Activated CD8-positive, alpha-beta memory T cell treated with anti-CD3 and anti-CD28 coated beads, Interleukin-2, amount 50 U/mL, for 48 hours (primary cell): ENCODE measurements around the gene IL12RB2.

Experiments used
- DNase-seq: peaks from one replicate; pipeline ENCODE4 v3.0.0-alpha.2; 2020

IL12RB2 gene

DNA sequence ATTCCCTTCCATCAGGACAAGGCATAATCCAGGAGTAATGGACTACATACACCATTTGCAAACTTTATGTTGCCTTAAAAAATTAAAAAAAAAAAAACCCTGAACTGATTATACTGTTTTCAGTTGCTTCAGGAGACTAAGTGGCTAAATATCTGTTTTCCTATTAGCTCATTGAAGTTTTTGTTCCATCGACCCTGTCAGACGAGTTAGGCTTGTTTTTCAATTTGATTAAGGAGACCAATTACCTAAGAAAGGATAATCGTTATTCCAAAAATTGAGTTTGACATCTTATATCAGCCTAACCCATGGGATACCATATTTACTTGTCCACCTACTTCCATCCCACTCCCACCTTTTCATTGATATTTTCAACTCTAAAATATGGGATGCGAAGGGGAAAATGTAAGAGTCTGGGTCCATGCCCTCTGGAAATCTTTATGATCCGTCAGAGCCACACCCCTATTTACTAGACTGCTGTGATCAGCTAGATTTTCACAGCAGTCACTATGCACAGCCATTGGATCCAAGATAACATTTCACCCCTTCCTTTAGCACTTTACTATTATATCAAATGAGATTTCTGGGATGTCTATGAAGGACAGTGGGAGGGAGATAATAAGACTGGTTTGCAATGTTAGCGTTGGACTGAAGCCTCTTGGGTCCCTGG is 41.0 kb downstream of the IL12RB2 start:
- no peak for DNase-seq

DNA sequence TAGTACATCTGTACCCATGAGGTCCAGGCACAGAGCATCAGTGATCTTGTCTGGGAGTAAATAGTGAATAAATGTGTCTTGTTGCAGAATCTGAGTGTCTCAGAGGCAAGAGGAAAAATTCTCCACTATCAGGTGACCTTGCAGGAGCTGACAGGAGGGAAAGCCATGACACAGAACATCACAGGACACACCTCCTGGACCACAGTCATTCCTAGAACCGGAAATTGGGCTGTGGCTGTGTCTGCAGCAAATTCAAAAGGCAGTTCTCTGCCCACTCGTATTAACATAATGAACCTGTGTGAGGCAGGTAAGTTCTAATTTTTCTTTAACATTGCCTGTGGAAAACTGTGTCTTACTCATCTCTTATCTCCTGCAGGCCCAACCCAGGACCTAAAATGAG is 43.1 kb downstream of the IL12RB2 start:
- DNase-seq, result no peak

DNA sequence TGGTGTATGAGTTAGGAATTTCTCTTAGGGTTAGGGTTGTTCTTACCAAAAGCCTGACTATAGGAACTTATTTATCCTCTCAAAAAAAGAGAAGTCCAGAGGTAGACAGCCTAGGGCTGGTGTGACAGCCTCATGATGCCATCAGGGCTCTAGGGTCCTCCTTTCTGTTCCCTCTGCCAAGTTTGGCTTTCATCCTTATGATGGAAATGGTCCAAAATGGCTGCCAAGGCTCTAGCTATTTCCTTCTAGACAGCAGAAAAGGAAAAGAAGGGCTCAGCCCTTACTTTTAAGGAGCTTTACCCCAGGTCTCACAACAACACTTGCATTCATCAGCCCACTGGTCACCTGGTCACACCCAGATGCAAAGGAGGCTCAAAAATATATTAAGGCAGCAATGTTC is 44.5 kb downstream of the IL12RB2 start:
- no peak for DNase-seq

DNA sequence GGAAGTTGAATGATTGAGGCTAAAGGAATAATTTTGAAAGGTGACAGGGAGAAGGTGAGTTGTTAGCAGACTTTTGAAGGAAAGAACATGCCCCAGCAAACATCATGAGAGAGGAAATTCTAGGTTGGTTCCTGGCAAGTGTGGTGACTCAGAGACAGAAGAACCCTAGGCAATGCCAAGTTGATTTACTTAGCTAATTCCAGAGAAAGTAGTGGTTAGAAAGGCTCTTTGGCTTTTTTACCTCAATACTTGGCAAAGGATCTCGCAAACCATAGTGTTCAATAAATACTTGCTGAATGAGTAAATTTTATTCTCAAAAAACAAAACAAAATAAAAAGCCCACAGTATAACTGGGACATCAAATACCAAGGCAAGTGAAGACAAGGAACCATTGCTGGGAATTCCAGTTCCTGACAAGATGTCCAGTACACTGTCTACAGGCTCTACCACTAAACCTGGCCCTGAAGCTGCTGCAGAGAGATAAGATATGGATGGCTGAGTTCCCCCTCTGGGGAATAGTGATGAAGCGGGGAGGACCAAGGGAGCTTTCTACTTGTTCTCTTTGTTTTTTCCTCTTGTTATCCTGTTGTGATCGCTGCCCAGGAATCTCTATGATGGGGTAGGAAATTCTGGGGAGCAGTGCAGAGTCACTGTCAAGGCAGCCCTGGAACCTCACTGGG is 48.2 kb downstream of the IL12RB2 start:
- DNase-seq, result no peak

DNA sequence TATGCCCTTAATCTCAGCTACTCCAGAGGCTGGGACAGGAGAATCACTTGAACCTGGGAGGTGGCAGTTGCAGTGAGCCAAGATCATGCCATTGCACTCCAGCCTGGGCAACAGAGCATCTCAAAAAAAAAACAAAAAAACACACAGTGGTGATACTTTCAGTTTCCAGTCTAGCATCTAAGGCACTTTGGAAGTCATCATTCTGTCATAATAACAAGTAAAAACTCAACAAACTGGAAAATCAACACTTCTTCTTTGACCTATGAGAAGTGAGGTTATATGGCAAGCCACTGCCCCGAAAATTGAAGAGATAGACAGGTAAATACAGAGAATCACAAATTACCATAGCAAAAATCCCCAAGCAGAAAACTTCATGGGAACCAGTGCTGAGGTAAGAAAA is 51.9 kb downstream of the IL12RB2 start:
- DNase-seq, result no peak

DNA sequence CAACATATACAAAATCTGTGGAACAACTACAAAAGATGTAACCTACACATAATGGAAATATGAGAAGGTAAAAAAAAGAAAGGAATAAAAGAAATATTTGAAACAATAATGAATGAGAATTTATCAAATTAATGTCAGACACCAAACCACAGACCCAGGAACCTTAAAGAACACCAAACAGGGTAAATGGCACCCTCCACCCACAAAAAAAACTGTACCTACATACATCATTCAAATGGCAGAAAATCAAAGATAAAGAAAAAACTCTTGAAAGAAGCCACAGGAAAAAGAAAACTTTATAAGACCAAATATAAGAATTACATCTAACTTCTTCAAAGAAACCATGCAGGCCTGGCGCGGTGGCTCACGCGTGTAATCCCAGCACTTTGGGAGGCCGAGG is 54.0 kb downstream of the IL12RB2 start:
- no peak for DNase-seq

DNA sequence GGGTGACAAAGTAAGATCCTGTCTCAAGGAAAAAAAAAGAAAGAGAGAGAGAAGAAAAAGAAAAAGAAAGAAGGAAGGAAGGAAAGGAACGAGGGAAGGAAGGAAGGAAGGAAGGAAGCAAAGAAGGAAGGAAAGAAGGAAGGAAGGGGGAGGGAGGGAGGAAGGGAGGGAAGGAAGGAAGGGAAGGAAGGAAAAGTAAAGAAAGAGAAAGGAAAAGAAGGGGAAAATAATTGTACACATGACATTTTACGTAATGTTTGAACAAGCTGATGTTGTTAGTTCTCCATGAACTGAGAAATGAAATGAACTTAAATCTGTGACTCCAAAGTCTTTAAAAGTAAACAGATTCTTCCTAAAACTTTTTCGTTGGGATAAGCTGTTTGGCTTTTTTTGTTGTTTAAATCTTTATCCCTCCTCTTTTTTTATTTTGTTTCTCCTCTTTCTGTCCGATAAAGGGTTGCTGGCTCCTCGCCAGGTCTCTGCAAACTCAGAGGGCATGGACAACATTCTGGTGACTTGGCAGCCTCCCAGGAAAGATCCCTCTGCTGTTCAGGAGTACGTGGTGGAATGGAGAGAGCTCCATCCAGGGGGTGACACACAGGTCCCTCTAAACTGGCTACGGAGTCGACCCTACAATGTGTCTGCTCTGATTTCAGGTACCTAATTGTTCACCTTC is 59.8 kb downstream of the IL12RB2 start:
- no peak for DNase-seq

DNA sequence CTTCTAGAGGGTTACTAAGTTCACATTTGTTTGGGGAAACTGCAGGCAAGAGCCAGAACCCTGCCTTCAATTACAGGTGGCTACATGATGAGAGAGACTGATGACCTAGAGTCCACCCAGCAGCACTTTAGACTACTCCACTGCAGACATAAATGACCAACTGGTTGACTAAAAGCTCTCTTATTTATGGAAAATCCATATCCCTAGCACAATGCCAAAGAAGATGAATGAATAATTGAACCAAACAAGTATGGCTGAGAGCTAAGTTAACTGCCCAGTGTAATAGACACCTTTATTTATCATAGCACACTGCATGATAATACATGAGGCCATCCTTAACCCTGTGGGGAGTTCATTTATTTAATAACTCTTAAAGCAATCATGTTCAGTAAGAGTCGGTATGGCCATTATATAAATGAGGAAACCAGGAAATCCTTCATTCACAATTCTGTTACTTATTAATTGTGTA is 60.4 kb downstream of the IL12RB2 start:
- no peak for DNase-seq

DNA sequence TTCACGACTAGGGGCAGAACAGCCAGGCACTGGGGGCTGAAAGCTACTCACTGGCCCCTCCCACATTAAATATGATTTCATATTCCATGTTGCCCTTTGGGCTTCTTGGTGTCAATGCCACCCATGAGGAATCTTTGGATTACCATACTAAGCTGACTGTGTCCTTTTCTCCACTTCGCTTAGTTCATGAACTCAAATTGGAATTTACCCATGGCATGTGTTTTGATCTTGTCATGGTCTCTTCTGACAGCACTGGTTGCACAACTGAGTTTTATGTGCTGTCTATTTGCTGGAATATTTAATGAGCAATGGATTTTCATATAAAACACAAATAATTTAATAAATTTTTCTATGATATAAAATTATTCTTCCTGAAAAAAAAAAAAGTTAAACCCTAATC is 63.4 kb downstream of the IL12RB2 start:
- DNase-seq, result no peak

DNA sequence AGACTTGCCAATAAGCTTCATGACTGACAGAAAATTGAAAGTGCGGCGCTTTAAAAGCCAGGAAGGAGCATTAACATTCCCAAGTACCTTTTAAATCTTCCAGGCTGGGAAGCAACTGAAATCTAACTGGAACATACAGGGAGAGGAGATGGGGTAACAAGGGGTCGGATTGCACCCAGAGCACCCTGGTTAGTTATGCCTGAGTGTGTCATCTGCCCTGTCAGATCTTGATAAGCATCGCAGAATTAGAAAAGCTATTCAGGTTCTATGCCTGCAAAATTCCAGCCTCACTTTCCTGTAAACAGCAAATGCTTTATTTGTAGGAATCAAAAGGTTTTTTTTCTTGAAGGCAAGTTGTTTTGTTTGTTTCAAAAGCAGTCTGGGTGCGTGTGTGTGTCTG is 64.0 kb downstream of the IL12RB2 start:
- no peak for DNase-seq

DNA sequence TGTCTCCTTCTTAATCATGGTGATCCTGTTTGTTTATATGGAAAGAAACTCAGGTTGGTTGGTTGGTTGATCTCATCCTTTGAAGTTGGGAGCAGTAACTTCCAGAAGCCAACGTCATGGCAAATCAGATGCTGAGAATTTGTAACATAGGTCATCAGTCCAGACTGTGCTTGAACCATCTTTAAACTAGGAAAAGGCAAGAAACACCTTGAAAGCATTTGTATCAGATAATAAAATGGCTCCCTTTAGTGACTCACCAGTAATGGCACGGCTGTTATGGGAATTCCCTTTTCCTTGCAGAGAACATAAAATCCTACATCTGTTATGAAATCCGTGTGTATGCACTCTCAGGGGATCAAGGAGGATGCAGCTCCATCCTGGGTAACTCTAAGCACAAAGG is 64.5 kb downstream of the IL12RB2 start:
- no peak for DNase-seq

DNA sequence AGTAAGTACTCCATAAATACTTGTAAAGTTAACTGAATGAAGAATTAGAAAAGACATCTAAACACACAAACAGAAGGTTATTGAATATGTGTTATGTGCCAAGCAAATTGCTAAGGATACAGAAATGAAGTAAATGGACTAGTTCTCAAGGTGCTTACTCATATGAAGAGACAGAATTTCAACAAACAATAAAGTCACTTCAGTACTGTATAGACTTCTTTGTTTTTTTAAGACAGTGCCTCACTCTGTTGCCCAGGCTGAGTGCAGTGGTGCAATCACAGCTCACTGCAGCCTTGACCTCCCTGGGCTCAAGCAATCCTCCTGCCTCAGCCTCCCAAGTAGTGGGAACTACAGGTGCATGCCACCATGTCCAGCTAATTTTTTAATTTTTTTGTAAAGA is 65.2 kb downstream of the IL12RB2 start:
- no peak for DNase-seq

DNA sequence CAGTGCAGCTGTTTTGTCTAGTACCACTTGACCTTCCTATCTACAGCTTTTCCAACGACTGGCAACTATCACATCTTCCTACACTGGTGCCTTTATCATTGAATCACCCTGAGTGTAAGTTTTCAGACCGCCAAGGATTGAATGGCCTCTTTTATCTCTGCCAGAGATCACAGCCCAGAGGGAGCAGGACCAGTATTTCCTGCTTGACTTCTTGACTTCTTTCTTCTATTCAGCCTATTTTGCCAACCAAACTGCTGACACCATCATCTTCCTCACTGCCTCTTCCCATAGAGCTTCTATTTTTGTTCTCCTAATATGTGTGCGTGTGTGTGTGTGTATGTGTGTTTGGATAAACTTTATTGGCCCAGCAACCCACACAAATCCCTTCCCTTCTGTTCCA is 68.7 kb downstream of the IL12RB2 start:
- no peak for DNase-seq

DNA sequence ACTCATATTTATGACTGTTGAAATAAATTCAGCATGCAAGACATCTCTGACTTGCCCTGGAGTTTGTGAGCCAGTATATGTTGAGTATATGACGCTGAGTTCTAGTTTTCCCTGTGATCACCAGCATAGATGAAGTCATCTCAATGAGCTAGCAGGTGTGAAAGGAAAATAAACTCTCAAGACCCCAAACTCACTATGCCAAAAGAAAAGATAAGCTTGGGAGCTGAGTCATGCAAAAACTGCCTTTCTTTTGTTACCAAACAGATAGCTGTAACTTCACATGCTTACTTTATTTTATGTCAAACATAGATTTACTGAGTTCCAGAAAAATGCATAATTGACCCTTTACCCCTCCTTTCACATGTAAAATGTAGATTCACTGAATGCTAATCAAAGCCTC is 69.6 kb downstream of the IL12RB2 start:
- DNase-seq, result no peak

DNA sequence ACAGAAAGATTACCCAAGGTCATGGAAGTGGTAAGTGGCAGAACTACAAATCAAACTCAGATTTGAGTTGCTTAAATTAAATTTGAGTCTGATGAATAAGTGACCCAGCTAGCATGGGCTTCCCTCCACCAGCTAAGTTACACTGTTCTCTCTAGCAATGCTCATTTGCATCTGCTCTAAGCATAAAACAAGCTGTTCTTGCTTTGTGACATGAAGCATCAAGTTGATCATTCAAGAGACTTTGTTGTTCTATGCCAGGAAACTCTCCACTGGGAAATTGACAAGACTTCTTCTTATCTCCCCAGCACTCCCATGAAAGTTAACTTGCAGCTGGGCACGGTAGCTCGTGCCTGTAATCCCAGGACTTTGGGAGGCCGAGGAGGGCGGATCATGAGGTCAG is 73.5 kb downstream of the IL12RB2 start:
- DNase-seq, result no peak

DNA sequence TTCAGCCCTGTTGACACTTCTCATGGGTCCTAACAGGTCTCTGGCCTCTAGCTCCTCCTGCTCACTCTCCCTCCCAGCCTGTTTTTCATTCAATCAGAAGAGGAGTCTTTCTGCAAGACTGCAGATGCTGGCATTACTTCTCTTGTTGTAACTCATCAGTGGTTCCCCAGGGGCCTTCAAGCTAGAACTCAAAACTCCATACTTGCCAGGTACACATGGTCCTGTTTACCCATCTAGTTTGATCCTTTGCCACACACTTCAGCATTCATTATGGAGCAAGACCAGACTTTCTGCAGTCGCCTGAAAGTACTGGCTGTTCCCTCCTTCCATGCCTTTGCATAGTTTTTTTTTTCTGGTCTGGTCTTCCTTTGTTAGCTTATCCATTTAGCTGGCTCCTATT is 74.6 kb downstream of the IL12RB2 start:
- no peak for DNase-seq

DNA sequence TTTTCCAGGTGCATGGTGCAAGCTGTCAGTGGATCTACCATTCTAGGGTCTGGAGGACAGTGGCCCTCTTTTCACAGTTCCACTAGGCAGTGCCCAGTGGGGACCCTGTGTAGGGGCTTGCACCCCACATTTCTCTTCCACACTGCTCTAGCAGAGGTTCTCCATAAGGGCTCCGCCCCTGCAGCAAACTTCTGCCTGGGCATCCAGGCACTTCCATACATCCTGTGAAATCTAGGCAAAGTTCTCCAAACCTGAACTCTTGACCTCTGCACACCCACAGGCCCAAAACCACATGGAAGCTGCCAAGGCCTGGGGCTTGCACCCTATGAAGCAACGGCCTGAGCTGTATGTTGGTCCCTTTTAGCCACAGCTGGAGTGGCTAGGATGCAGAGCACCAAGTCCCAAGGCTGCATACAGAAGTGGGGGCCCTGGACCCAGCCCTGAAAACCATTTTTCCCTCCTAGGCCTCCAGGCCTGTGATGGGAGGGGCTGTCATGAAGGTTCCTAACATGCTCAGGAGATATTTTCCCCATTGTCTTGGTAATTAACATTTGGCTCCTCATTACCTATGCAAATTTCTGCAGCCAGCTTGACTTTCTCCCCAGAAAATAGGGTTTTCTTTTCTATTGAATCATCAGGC is 76.4 kb downstream of the IL12RB2 start:
- DNase-seq, result no peak

DNA sequence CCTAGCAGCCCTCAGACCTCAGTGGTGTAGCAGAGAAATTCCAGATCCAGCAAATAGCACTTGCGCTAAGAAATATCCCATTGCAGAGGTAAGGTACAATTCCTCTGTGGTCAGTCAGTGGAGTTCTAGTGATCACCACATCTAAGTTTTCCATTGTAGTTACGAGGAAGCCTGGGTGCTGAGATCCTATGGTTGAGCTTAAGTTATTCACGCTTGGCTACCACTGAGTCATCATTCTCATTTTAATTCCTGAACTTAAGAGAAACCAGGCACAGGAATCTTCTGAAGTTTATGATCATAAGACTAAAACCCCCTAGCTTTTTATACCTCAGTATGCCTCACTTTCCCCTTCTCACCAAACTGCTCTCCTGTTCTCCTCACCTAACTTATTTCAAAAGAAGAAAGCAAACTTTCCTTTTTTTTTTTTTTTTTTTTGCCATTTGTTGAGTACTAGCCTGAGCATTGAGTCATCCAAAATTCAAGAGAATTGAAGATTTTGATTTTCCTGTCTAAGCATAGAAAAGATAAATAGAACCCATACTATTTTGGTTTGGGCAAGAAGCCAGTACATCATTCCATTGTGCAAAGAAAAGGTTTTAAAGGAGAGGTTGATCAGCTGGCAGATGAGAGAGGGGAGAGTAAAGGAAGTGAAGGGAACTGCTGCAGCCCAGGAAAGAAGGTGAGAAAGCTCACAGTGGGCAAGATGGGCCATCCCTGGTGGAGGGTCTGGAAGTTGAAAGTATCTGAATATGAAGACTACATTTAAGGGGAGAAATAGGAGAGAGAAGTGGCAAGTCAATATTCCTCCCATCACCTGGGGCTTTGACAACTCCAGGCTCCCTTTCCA is 82.6 kb downstream of the IL12RB2 start:
- no peak for DNase-seq

DNA sequence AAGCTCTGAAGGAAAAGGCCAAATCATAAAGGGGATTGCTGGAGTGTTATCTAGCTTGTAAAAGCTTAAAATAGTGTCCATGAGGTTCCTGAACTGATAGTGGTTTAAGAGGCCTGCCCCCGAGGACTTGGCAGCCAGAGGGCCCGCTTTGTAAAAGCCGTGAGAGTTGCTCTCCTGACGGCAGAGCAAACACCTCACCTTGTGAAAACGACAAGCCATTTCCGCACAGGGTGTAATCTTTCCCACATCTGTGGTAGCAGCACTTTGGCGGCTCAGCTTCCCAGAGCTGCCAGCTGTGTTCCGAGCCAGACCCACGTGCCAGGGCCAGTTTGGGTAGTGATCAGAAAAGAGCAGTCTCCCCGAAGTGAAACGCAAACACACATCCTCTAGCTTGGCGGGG is 85.6 kb downstream of the IL12RB2 start:
- no peak for DNase-seq

DNA sequence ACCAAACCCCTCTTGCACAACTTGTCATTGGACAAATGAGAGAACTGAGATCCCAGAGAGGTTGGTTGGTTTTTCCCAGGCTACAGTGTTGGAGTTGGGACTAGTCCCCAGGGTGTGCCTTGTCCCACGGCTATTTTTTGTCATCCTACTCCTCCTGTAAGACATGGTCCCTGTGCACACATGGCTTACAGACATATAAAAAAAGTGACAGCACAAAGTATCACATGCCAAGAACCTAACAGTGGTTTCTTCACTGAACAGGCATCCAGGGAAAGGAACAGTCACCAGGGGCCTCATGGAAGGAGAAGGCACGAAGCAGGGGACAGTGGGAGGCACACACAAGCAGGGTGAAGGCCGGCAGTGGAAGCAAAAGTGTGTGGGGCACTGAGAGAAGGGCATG is 86.1 kb downstream of the IL12RB2 start:
- no peak for DNase-seq

DNA sequence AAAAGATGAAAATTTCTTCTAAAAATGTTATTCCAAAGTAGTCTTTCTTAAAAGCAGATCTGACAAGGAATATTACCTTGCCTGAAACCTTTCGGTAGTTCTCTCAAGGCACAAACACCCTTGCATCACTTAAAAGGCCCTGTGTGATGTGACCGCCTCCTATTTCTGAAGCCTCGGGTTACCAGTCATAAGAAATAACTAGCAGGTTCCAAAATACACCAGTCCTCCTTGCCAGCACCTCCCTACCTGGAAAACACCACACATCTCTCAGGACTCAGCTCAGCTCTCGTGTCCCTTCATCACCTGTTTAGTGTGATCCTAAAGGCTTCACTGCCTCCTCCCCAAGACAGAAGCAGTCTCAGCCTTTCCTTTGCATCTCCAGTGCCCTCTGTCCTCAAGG is 86.9 kb downstream of the IL12RB2 start:
- no peak for DNase-seq

DNA sequence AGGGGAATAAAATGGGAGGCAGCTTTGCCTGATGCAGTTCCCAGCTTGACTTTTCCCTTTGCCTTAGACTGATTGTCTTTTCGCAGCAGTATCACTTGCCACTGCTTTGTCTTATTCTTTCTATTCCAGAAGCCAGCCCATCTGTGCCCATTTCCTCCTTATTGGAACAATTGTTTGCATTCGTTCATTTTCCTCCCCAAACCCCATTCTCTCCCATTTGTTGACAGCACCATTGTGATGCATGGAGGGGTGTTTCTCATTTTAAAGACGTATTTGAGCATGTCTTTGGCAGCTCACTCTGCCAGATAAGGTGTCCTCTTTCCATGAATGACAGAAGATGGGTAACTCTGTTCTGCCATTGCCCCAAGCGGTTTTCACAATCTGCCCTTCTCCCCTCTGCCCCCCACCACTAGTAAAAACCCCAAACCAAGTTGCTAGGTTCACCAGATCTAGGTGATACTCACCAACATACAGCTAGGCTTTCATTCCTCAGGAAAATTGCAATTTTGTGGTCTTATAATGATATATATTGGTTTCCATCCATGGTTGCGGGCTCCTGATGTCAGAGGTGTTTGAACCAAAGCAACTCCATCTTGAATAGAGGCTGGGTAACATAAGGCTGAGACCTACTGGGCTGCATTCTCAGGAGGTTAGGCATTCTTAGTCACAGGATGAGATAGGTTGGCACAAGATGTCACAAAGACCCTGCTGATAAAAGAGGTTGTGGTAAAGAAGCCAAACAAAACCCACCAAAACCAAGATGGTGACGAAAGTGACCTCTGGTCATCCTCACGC is 91.7 kb downstream of the IL12RB2 start:
- DNase-seq, result peak; percentile 44
